Measurements from ENCODE around the gene NUSAP1. TPM values are rescaled to one million over a fixed set of nuclear protein-coding genes. Genes with fewer than 3 reads are reported as not detected.
"Not testable (repeated sequence)": the region's sequence is repeated elsewhere in the genome, so short reads cannot be mapped to it uniquely, and the experiment has no call there.

NUSAP1 gene
- total RNA-seq, result 1 to 10 TPM; 5.6 to 9.4 (median 7.6) TPM
- 9.2 TPM for total RNA-seq (2013)

GRCh38 chr15:41332194-41333025 lies at the start of gene NUSAP1, which contains the start of gene OIP5:
TSS of gene NUSAP1 (plus strand) at chr15:41332881. CDS start at chr15:41332958, 77 bp downstream.
TSS of gene OIP5 (minus strand) at chr15:41332591. CDS start at chr15:41332561, 30 bp downstream.
- DNase-seq (peak; percentile 93 to 99), ATAC-seq (peak; percentile 95 to 99 (median 96))
- Histone ChIP-seq H3K4me1 (ENCODE audit: control insufficient read depth, insufficient read depth, low read length) (peaks cover 12% of the 10 kb centered on the region), H3K4me3 (ENCODE audit: low read length) (peak within 1 kb of the TSS; percentile 75), H3K9me3 (ENCODE audit: control insufficient read depth, insufficient read depth, low read length) (no peaks in the 10 kb centered on the region), H3K27ac (ENCODE audit: low read length) (peak within 1 kb of the TSS; percentile 46), H3K36me3 (ENCODE audit: control insufficient read depth, insufficient read depth, low read length) (no peaks in the 10 kb centered on the region), H3K27me3 (ENCODE audit: control insufficient read depth, insufficient read depth, low read length) (no peaks in the 10 kb centered on the region)
- WGBS (ENCODE audit: insufficient coverage), result under 1% methylated on average over 64 of the region's 64 CpGs
- Mint-ChIP-seq H3K27me3 (ENCODE audit: low read depth in 2 of 2) (no peaks in the 10 kb centered on the region), H3K4me1 (peaks cover 26 to 27% of the 10 kb centered on the region in 2 donors), H3K9me3 (no peaks in the 10 kb centered on the region), H3K36me3 (no peaks in the 10 kb centered on the region), H3K27ac (peak within 1 kb of the TSS; percentile 90 to 99), H3K4me3 (peak within 1 kb of the TSS; percentile 98)
- TF ChIP-seq, protein P1, sequence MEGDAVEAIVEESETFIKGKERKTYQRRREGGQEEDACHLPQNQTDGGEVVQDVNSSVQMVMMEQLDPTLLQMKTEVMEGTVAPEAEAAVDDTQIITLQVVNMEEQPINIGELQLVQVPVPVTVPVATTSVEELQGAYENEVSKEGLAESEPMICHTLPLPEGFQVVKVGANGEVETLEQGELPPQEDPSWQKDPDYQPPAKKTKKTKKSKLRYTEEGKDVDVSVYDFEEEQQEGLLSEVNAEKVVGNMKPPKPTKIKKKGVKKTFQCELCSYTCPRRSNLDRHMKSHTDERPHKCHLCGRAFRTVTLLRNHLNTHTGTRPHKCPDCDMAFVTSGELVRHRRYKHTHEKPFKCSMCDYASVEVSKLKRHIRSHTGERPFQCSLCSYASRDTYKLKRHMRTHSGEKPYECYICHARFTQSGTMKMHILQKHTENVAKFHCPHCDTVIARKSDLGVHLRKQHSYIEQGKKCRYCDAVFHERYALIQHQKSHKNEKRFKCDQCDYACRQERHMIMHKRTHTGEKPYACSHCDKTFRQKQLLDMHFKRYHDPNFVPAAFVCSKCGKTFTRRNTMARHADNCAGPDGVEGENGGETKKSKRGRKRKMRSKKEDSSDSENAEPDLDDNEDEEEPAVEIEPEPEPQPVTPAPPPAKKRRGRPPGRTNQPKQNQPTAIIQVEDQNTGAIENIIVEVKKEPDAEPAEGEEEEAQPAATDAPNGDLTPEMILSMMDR (IDR thresholded peaks at IDR 0.05), result peak; percentile 41
- intact Hi-C loops (cut with micrococcal nuclease), result loop anchor here (1.0 to 2.0 kb wide), 3 partner anchors 49 to 216 kb away; partner anchors contain the start of genes INO80 and NDUFAF1

DNA sequence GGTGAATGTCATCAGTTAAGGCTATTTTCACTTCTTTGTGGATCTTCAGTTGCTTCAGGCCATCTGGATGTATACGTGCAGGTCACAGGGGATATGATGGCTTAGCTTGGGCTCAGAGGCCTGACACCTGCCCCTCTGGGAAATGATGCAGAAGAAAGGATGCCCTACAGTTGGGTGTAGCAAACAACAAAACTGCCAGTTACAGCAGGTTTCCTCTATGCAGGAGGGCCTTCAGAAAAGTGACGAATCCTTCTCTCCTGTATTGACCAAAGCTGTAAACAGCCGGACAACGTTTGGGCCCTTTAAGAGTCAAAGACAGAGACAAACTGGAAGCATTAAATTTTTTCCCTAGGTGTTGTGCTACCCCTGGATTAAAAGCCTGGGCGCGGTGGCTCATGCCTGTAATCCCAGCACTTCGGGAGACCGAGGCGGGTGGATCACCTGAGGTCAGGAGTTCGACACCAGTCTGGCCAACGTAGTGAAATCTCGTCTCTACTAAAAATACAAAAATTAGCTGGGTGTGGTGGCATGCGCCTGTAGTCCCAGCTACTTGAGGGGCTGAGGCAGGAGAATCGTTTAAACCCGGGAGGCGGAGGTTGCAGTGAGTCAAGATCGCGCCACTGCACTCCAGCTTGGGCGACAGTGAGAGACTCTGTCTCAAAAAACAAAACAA lies 49.6 kb upstream of the NUSAP1 start:
- not testable (repeated sequence) for H3K9me3 ChIP-seq (ENCODE audit: control insufficient read depth, insufficient read depth, low read length); H3K27me3 ChIP-seq (ENCODE audit: control insufficient read depth, insufficient read depth, low read length); H3K27me3 Mint-ChIP-seq (ENCODE audit: low read depth in 2 of 2); H3K36me3 Mint-ChIP-seq; H3K9me3 Mint-ChIP-seq; ATAC-seq
- H3K4me3 ChIP-seq (ENCODE audit: low read length), result peak overlapping the region; percentile 69
- H3K27ac ChIP-seq (ENCODE audit: low read length), result peak overlapping the region; percentile 86
- intact Hi-C loops (cut with micrococcal nuclease), result loop anchor here (1.0 to 10.0 kb wide), 4 partner anchors 49 to 718 kb away; partner anchors contain the start of genes CCDC32, CHP1, INO80 and NUSAP1
- peaks cover 24% of the 10 kb centered on the region for H3K36me3 ChIP-seq (ENCODE audit: control insufficient read depth, insufficient read depth, low read length)
- 63% methylated on average over 19 of the region's 19 CpGs for WGBS (ENCODE audit: insufficient coverage)
- DNase-seq, result peak; percentile 15 to 19
- H3K4me1 ChIP-seq (ENCODE audit: control insufficient read depth, insufficient read depth, low read length), result peaks cover 20% of the 10 kb centered on the region
- peaks cover 30 to 36% of the 10 kb centered on the region in 2 donors for H3K4me1 Mint-ChIP-seq
- peak overlapping the region; percentile 94 for H3K4me3 Mint-ChIP-seq
- peak overlapping the region; percentile 96 to 99 for H3K27ac Mint-ChIP-seq

DNA sequence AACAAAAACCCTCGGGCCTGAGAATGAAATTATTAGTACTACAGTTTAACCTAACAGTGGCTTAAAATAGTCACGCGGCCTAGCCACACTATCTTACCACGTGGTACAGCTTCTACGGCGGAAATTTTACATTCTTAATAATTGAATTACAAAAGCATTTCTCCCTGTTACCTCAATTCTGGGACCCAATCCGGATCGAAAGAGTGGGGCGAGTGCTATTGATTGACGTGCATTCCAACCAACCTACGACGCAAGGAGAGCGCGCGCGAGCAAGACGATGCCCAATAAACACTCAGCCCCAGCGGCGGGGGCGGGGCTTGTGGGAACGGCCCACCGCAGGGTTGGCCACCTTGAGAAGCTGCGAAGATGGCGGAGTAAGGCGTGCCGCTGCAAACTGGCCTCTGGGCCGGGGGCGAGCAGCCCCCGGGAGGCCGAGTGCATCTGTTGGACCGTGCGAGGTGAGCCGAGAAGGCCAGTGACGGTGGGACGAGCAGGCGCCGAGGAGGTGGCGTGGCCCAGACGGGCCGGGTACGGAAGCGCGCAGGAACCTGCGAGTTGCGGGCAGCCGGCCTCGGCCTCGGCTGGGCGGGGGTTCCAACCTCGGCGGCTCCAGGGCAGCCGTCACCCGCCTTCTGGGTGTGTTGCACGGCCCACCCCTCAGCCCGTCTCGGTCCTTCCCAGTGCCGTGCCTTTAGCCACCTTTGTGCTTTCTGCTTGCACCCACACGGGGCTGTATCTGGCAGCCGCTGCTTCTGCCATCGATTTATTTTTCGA lies 48.8 kb upstream of the NUSAP1 start:
- Mint-ChIP-seq H3K4me1 (peaks cover 37 to 40% of the 10 kb centered on the region in 2 donors), H3K27ac (peak overlapping the region; percentile 96 to 99), H3K27me3 (ENCODE audit: low read depth in 2 of 2) (no peaks in the 10 kb centered on the region), H3K36me3 (no peaks in the 10 kb centered on the region), H3K4me3 (peak overlapping the region; percentile 94), H3K9me3 (no peaks in the 10 kb centered on the region)
- peak; percentile 93 to 98 (median 94) for ATAC-seq
- intact Hi-C loops (cut with micrococcal nuclease), result loop anchor here (1.0 to 10.0 kb wide), 4 partner anchors 48 to 719 kb away; partner anchors contain the start of genes CCDC32, CHP1, INO80 and NUSAP1
- no peaks in the 10 kb centered on the region for H3K27me3 ChIP-seq (ENCODE audit: control insufficient read depth, insufficient read depth, low read length)
- peak; percentile 98 to 99 for DNase-seq
- peak overlapping the region; percentile 86 for H3K27ac ChIP-seq (ENCODE audit: low read length)
- H3K9me3 ChIP-seq (ENCODE audit: control insufficient read depth, insufficient read depth, low read length), result no peaks in the 10 kb centered on the region
- peaks cover 32% of the 10 kb centered on the region for H3K36me3 ChIP-seq (ENCODE audit: control insufficient read depth, insufficient read depth, low read length)
- WGBS (ENCODE audit: insufficient coverage), result under 1% methylated on average over 61 of the region's 61 CpGs
- H3K4me1 ChIP-seq (ENCODE audit: control insufficient read depth, insufficient read depth, low read length), result peaks cover 20% of the 10 kb centered on the region
- peak overlapping the region; percentile 69 for H3K4me3 ChIP-seq (ENCODE audit: low read length)
- TF ChIP-seq, protein P1 (IDR thresholded peaks at IDR 0.05), result no peak
